IPS-11a (cell line): ENCODE results near the gene EID2.

ENCODE experiments used
- H3K4me3 ChIP-seq: one replicate; pipeline ENCODE4 v1.5.1; 2013; ENCODE audit warnings: low read depth, low read length, control low read depth

EID2 gene

GRCh38 chr19:39506598-39506943 is 33.4 kb downstream of the EID2 start:
- no peak overlapping the region for H3K4me3 ChIP-seq

- no peak overlapping the region for H3K4me3 ChIP-seq
Measured at GRCh38 chr19:39502640-39503417, 37.1 kb downstream of the EID2 start.

GRCh38 chr19:39501340-39501739 is 38.6 kb downstream of the EID2 start:
- no peak overlapping the region for H3K4me3 ChIP-seq

GRCh38 chr19:39500543-39500942 is 39.4 kb downstream of the EID2 start:
- no peak overlapping the region for H3K4me3 ChIP-seq

DNA sequence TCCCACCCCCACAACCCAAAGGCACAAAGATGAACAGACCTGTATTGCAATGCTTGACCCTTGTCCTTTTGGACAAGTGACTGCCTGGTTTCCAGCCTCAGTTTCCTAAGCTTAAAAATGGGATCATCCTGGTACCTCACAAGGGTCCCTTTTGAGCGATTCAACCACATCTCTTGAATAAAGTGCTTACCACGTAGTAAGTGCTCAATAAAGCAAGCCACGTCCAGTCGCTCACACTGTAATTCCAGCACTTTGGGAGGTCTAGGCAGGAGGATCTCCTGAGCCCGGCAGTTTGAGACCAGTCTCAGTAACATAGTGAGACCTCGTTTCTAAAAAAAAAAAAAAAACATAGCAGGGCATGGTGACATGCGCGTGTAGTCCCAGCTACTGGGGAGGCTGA is 40.0 kb downstream of the EID2 start:
- H3K4me3 ChIP-seq = no peak overlapping the region

DNA sequence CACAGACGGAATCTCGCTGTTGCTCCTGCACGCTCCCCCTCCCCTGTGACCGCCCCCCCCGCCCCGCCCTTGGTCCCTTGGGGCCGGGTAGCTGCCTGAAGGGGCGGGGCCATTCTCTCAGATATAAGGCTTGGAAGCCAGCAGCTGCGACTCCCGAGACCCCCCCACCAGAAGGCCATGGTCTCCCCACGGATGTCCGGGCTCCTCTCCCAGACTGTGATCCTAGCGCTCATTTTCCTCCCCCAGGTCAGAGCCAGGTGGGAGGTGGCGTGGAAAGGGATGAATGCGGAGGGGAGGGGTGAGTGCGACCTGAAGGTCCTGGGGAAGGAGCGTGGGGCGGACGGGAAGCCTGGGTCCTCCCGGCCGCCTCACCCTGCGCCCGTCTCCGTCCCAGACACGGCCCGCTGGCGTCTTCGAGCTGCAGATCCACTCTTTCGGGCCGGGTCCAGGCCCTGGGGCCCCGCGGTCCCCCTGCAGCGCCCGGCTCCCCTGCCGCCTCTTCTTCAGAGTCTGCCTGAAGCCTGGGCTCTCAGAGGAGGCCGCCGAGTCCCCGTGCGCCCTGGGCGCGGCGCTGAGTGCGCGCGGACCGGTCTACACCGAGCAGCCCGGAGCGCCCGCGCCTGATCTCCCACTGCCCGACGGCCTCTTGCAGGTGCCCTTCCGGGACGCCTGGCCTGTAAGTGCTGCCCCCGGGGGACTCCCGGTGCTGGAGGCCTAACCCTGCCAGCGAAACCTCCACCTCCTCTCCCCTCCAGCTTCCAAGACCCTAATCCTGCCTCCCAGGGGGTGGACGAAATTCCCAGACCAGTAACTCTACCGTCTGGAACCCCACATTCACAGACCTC is 40.9 kb downstream of the EID2 start, which contains the start of gene DLL3:
DLL3 (plus strand) TSS at position 150 of the 845 bp plus-strand sequence; CDS start at position 178, 28 bp downstream.
- peak within 1 kb of the TSS; percentile 57 for H3K4me3 ChIP-seq

DNA sequence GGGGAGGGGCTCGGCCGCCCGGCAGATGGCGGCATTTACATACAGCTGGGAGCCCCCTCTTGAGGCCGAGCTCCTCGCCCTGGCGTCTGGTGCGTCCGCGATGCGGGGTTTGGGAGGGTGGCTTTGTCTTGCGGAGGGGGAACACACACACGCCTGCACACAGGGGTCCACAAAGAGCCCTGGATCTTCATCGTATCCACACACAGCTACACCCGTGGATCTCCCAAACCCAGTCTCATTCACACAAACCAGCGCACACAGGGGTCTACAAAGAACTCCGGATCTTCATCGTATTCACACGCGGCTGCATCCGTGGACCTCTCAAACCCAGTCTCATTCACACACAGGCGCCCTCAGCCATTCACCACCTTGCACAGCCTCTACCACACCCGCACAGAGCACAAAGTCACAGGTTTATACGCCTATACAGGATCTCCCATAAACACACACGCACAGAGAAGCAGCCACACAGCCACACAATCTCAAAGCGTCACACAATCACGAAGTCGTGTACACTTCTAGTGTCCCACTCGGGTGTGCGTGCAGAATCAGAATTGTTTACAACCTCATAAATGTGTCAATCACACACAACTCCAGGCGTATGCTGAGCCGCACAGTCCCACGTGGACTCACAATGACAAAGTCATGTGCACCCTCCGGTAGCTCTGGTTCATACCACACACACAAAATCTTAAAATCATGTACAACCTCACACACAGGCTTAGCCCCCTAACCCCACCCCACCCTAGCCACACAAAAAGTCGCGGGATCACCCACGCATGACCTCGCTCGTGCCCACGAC is 41.8 kb downstream of the EID2 start:
- H3K4me3 ChIP-seq = peak overlapping the region; percentile 9

- H3K4me3 ChIP-seq = peak overlapping the region; percentile 9
Measured at GRCh38 chr19:39497701-39497995, 42.3 kb downstream of the EID2 start.

- H3K4me3 ChIP-seq = no peak overlapping the region
Measured at GRCh38 chr19:39496063-39496462, 43.9 kb downstream of the EID2 start.

- H3K4me3 ChIP-seq = no peak overlapping the region
Measured at GRCh38 chr19:39494661-39495060, 45.3 kb downstream of the EID2 start.

DNA sequence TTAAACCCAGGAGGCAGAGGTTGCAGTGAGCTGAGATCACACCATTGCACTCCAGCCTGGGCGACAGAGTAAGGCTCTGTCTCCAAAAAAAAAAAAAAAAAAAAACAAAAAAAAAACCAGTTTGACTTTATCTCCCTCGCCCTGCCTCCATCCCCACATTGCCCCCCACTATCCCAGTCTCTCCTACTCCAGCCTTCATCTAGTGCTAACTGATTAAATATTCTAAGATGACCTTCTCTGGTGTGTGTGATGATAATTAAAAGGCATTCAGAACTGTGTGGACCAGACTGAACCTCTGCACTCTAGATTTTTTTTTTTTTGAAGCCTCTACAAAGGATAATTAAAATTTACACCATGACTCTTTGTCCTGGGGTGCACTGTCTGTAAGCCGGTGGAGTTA is 47.2 kb downstream of the EID2 start:
- H3K4me3 ChIP-seq = no peak overlapping the region

- H3K4me3 ChIP-seq = no peak overlapping the region
Measured at GRCh38 chr19:39492225-39492624, 47.7 kb downstream of the EID2 start.

DNA sequence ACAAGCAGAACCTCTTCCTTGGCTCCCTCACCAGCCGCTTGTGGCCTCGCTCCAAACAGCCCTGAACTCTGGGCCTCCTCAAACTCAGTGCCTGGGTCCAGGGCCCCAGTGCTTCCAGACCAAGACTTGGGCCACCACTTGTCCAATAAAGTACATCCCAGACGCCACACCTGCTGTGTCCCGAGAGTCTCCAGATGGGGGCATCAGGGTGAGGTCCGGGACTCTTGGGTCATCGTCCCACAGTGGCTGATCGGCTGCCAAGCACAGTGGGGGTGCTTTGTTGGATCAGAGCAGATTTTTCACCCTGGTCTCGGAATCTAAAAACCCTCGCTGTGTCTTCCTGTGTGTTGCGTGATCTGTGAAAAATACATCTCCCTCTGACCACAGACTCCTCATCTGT is 50.2 kb downstream of the EID2 start:
- no peak overlapping the region for H3K4me3 ChIP-seq
